CD8-positive, alpha-beta memory T cell (primary cell): Measurements from ENCODE around the gene ZNF680. TPM values are rescaled to one million over a fixed set of nuclear protein-coding genes. Genes with fewer than 3 reads are reported as not detected.
"Not testable (repeated sequence)": the region's sequence is repeated elsewhere in the genome, so short reads cannot be mapped to it uniquely, and the experiment has no call there.

Source experiments
- CTCF ChIA-PET: fragments of 350-600 bp; sonication (Branson Sonifier 250); formaldehyde crosslinking; loops from one replicate; lab custom pipeline; 2021; ENCODE audit warnings: antibody characterized with exemption; lab: Charles Lee
- POLR2A ChIA-PET: fragments of 350-600 bp; sonication (Branson Sonifier 250); formaldehyde crosslinking; loops from one replicate; lab custom pipeline; 2021; ENCODE audit warnings: antibody characterized with exemption; lab: Charles Lee
- DNase-seq, 5 donors: peaks; one replicate each; pipeline versions ENCODE4 v3.0.0 to v3.0.0-alpha.2; 2020 to 2022; ENCODE audit warnings: mixed read lengths in 1 of 5
- H3K27ac ChIP-seq: one replicate; pipeline ENCODE4 v1.7.0; 2013; ENCODE audit warnings: low read depth, mild to moderate bottlenecking, low read length, moderate library complexity
- H3K27me3 ChIP-seq: 2 replicates; pipeline ENCODE4 v1.7.0; 2013; ENCODE audit warnings: low read length, mild to moderate bottlenecking; ENCODE audit not compliant: insufficient read depth, poor library complexity, severe bottlenecking
- H3K36me3 ChIP-seq: 2 replicates; pipeline ENCODE4 v1.7.0; 2013; ENCODE audit warnings: mild to moderate bottlenecking, low read length, moderate library complexity; ENCODE audit not compliant: insufficient read depth
- H3K4me1 ChIP-seq: 2 replicates; pipeline ENCODE4 v1.7.0; 2013; ENCODE audit warnings: mild to moderate bottlenecking, low read length, moderate library complexity; ENCODE audit not compliant: insufficient read depth
- H3K4me3 ChIP-seq: 2 replicates; pipeline ENCODE4 v1.7.0; 2013; ENCODE audit warnings: mild to moderate bottlenecking, low read length
- H3K9me3 ChIP-seq: 2 replicates; pipeline ENCODE4 v1.7.0; 2013; ENCODE audit warnings: mild to moderate bottlenecking, low read length
- H3K27ac Mint-ChIP-seq, 8 donors: one replicate each; pipeline ENCODE4 v1.8.0; 2020 to 2021; ENCODE audit warnings: mixed read lengths in 8 of 8, mild to moderate bottlenecking in 6 of 8, inconsistent platforms in 3 of 8, moderate library complexity in 3 of 8
- H3K27me3 Mint-ChIP-seq, 2 donors: one replicate each; pipeline ENCODE4 v1.8.0; 2020 to 2021; ENCODE audit warnings: mixed read lengths in 2 of 2, mild to moderate bottlenecking in 1 of 2, moderate library complexity in 1 of 2
- H3K36me3 Mint-ChIP-seq, 3 donors: one replicate each; pipeline ENCODE4 v1.8.0; 2020 to 2021; ENCODE audit warnings: mixed read lengths in 3 of 3, inconsistent platforms in 1 of 3, mild to moderate bottlenecking in 1 of 3
- H3K4me1 Mint-ChIP-seq, 3 donors: one replicate each; pipeline ENCODE4 v1.8.0; 2020 to 2021; ENCODE audit warnings: mixed read lengths in 3 of 3, inconsistent platforms in 1 of 3, mild to moderate bottlenecking in 1 of 3
- H3K4me3 Mint-ChIP-seq, 7 donors: one replicate each; pipeline ENCODE4 v1.8.0; 2020 to 2021; ENCODE audit warnings: mixed read lengths in 7 of 7, mild to moderate bottlenecking in 6 of 7, moderate library complexity in 4 of 7, inconsistent platforms in 2 of 7
- H3K9me3 Mint-ChIP-seq, 5 donors: one replicate each; pipeline ENCODE4 v1.8.0; 2020 to 2022; ENCODE audit warnings: mixed read lengths in 5 of 5, mild to moderate bottlenecking in 3 of 5, moderate library complexity in 2 of 5, inconsistent platforms in 1 of 5
- polyA plus RNA-seq: library from polyadenylated mRNA; unstranded; fragments of 300-500 nt; fragmentation: Illumina TruSeq; gene quantifications from one replicate; pipeline ENCODE4 v1.2.3, GENCODE V29; 2021
- total RNA-seq, 2 experiments: library from RNA; stranded (reverse); gene quantifications; one replicate each; pipeline ENCODE4 v1.2.3, GENCODE V29; 2021

ZNF680 gene
- total and polyA plus RNA-seq, 3 experiments from 2014 or later, result 9.2 to 11.1 (median 9.4) TPM

DNA sequence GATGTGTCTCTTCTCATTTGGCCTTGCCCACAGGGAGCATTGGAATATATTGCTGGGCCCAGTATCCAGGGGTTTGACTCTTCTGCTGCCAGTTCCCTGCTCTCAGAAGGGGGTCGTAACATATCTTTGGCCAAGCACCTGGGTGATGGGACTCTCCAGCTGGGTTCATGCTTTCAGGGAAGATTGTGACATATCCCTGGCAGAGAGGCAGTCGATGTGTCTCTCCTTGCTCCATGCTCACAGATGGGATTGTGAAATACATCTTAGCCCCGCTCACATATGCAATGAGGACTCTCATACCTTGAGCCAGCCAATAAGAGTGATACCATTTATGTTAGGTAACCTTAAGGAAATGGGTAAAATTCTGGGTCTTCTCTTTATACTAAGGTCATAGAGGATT is 39.2 kb upstream of the ZNF680 start:
- H3K4me1 Mint-ChIP-seq, result no peaks in the 10 kb centered on the region
- ChIA-PET CTCF (no interaction called here), POLR2A (no interaction called here)
- DNase-seq, result no peak
- H3K4me3 Mint-ChIP-seq, result no peak overlapping the region
- H3K27ac ChIP-seq, result no peak overlapping the region
- no peaks in the 10 kb centered on the region for H3K27me3 ChIP-seq
- no peaks in the 10 kb centered on the region for H3K27me3 Mint-ChIP-seq
- H3K36me3 Mint-ChIP-seq, result no peaks in the 10 kb centered on the region
- H3K9me3 ChIP-seq, result no peaks in the 10 kb centered on the region
- no peaks in the 10 kb centered on the region for H3K4me1 ChIP-seq
- H3K36me3 ChIP-seq, result no peaks in the 10 kb centered on the region
- H3K4me3 ChIP-seq, result no peak overlapping the region
- no peak overlapping the region for H3K27ac Mint-ChIP-seq
- H3K9me3 Mint-ChIP-seq, result no peaks in the 10 kb centered on the region

DNA sequence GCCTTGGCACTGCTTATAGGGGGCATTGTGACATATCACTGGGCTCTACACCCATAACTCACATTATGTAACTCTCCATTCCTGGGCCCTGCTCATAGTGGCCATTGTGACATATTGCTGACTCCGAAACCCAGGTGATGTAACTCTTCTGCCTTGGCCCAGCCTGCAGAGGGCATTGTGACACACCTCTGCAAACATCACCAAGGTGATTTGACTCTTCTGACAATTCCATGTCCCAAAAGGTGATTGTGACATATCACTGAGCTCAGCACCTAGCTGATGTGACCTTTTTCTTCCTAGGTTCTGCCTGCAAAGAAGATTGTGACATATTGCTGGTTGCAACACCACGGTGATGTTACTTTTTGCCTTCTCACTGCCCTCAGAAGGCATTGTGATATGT is 36.5 kb upstream of the ZNF680 start:
- no peaks in the 10 kb centered on the region for H3K36me3 Mint-ChIP-seq
- no peaks in the 10 kb centered on the region for H3K9me3 Mint-ChIP-seq
- POLR2A ChIA-PET, result no interaction called here
- H3K4me3 Mint-ChIP-seq, result no peak overlapping the region
- DNase-seq, result no peak
- no peak overlapping the region for H3K4me3 ChIP-seq
- no peaks in the 10 kb centered on the region for H3K9me3 ChIP-seq
- no peaks in the 10 kb centered on the region for H3K4me1 ChIP-seq
- CTCF ChIA-PET, result no interaction called here
- H3K27ac Mint-ChIP-seq, result no peak overlapping the region
- no peaks in the 10 kb centered on the region for H3K27me3 Mint-ChIP-seq
- no peaks in the 10 kb centered on the region for H3K36me3 ChIP-seq
- no peaks in the 10 kb centered on the region for H3K27me3 ChIP-seq
- H3K4me1 Mint-ChIP-seq, result no peaks in the 10 kb centered on the region
- H3K27ac ChIP-seq, result no peak overlapping the region

DNA sequence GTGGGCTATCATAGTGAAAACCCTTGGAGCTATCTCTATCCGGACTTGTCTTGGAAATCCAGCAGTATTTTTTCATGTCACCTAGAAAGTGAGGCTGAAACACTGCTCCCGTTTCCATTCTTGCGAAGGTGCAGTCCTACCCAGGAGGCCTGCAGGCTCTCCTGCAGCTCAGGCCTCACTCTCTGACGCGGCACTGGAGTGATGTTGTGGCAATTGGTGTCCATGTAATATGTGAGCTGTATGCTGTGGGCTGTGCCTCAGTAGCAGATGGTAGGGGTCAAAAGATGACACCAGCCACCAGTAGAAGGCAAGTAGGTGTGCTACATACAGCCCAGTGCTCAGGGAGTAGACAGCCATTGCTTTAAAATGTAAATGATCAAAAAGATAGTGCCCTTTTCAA is 28.1 kb upstream of the ZNF680 start:
- CTCF ChIA-PET, result no interaction called here

DNA sequence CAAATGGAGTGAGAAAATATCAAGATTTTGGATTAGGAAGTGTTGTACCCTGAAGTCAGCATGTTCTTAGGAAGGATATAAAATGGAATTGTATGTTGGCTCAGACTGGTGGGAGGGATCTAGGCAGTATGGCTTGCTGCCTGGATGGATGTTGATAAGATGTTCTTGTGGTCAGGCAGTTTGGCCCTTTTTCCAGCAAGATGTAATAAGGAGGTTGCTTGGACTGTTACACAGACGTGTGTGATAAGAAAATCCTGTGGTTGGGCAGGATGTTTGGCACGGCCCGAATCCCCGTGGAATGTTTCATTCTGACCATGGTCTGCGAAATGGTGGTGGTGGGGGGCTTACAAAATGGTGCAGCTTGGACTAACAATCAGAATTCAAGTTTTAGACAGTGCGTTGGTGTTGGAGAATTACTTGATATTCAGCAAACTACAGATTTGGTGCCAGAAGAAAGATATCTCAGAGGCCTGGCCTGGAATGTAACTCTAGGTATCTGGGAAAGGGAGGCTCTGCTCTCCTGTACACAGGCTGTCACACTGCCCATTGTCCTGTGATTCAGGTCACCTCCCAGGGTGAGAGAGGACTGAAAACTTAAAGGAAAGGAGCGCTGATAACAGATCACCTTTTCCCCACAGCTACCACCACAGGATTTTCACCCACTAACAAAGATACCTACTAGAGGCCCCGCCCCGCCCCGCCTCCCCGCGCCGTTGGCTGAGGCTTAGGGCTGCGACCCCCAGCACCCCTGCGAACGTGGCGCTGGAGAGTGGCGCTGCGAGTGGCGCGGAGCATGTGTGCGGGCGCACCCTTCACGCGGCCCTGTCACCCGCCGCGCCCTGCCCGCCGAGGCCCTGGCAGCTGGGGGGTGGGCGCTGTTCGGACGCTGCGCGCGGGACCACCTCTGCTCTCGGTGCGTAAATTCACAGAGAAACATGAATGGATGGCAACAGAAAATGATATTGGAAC is 19.3 kb upstream of the ZNF680 start:
- Histone ChIP-seq H3K36me3 (no peaks in the 10 kb centered on the region), H3K4me1 (no peaks in the 10 kb centered on the region), H3K4me3 (no peak overlapping the region), H3K9me3 (no peaks in the 10 kb centered on the region), H3K27me3 (no peaks in the 10 kb centered on the region), H3K27ac (no peak overlapping the region)
- ChIA-PET POLR2A (interaction anchor here (0.7 kb wide), 1 partner anchor 16 kb away, joined by 4 read pairs; no protein-coding TSS in a partner anchor), CTCF (no interaction called here)
- no peak for DNase-seq
- peaks cover 0 to 3% (median 2%) of the 10 kb centered on the region in 5 donors for H3K9me3 Mint-ChIP-seq
- no peaks in the 10 kb centered on the region for H3K36me3 Mint-ChIP-seq
- H3K4me1 Mint-ChIP-seq, result no peaks in the 10 kb centered on the region
- H3K27me3 Mint-ChIP-seq, result peaks cover 0 to 1% of the 10 kb centered on the region in 2 donors
- H3K27ac Mint-ChIP-seq, result no peak overlapping the region
- no peak overlapping the region for H3K4me3 Mint-ChIP-seq

More for the DNA sequence above, 28.1 kb upstream of the ZNF680 start:
- no peaks in the 10 kb centered on the region for H3K36me3 ChIP-seq
- H3K9me3 ChIP-seq, result no peaks in the 10 kb centered on the region
- H3K27ac Mint-ChIP-seq, result peak overlapping the region in 1 of 8 donors; percentile 14
- no peaks in the 10 kb centered on the region for H3K4me1 Mint-ChIP-seq
- H3K4me3 ChIP-seq, result no peak overlapping the region
- peaks cover 0 to 8% (median 2%) of the 10 kb centered on the region in 5 donors for H3K9me3 Mint-ChIP-seq
- H3K27me3 Mint-ChIP-seq, result no peaks in the 10 kb centered on the region
- peaks cover 0 to 5% (median 0%) of the 10 kb centered on the region in 3 donors for H3K36me3 Mint-ChIP-seq
- no peaks in the 10 kb centered on the region for H3K4me1 ChIP-seq
- no peak for DNase-seq
- no peak overlapping the region for H3K27ac ChIP-seq
- no peaks in the 10 kb centered on the region for H3K27me3 ChIP-seq
- POLR2A ChIA-PET, result no interaction called here
- no peak overlapping the region for H3K4me3 Mint-ChIP-seq

DNA sequence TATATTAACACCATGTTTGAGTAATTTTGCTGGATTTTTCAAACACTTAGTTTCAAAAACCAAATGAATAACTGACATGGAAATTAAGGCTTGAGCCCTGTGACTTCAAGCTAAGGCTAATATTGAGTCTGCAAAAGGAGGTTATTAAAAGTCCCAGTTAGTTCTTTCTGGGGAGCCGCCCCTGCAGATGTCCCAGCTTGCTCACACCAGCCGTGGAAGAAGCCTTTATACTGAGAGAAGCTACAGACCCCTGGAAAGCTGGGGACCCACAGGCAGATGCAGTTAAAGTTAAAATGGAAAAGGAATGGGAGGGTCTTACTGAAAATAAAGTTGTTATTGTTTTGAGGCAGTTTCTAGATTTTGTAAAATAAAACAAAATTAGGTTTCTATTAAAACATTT is 18.5 kb upstream of the ZNF680 start:
- no peaks in the 10 kb centered on the region for H3K4me1 Mint-ChIP-seq
- no peaks in the 10 kb centered on the region for H3K4me1 ChIP-seq
- POLR2A ChIA-PET, result interaction anchor here (0.7 kb wide), 1 partner anchor 15 kb away, joined by 4 read pairs; no protein-coding TSS in a partner anchor
- H3K9me3 Mint-ChIP-seq, result peaks cover 0 to 2% (median 0%) of the 10 kb centered on the region in 5 donors
- DNase-seq, result no peak
- no peak overlapping the region for H3K4me3 ChIP-seq
- H3K27ac Mint-ChIP-seq, result no peak overlapping the region
- H3K27me3 ChIP-seq, result no peaks in the 10 kb centered on the region
- no peaks in the 10 kb centered on the region for H3K36me3 Mint-ChIP-seq
- no peak overlapping the region for H3K27ac ChIP-seq
- peaks cover 0 to 3% of the 10 kb centered on the region in 2 donors for H3K27me3 Mint-ChIP-seq
- H3K9me3 ChIP-seq, result no peaks in the 10 kb centered on the region
- H3K36me3 ChIP-seq, result no peaks in the 10 kb centered on the region
- CTCF ChIA-PET, result no interaction called here
- H3K4me3 Mint-ChIP-seq, result no peak overlapping the region

DNA sequence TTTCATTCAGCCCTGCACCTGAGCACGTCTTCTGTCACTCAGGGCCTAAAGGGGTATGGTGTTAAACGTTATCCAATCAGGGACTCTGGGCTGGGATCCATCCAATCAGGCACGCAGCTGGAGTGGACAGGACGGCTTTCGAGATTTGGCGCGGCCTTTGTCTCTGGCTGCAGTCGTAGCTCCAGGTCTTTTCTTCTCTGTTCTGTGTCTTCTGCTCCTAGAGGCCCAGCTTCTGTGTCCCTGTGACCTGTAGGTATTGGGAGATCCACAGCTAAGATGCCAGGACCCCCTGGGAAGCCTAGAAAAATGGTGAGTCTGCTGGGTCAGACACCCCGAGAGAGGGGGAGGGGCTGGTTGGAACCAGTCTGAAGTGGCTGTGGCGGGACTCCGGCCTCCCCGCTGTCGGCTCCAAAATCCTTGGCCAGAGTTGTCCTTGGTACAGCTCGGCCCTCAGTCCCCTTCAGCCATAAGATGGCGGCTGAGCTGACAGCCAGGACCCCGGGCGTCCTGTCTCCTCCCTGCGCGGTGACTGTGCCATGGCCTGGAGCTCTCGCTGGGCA is 11.7 kb upstream of the ZNF680 start:
- Mint-ChIP-seq H3K36me3 (peaks cover 0 to 1% (median 0%) of the 10 kb centered on the region in 3 donors), H3K27me3 (peaks cover 4 to 7% of the 10 kb centered on the region in 2 donors), H3K4me1 (peaks cover 5 to 6% (median 5%) of the 10 kb centered on the region in 3 donors), H3K27ac (no peak overlapping the region), H3K9me3 (no peaks in the 10 kb centered on the region), H3K4me3 (peak overlapping the region in 2 of 7 donors; percentile 10 to 65)
- Histone ChIP-seq H3K4me3 (no peak overlapping the region), H3K36me3 (no peaks in the 10 kb centered on the region), H3K4me1 (peaks cover 4% of the 10 kb centered on the region), H3K27me3 (no peaks in the 10 kb centered on the region), H3K9me3 (no peaks in the 10 kb centered on the region), H3K27ac (no peak overlapping the region)
- POLR2A ChIA-PET, result interaction anchor here (0.6 kb wide), 2 partner anchors 11 to 91 kb away, joined by 3 to 4 read pairs; no protein-coding TSS in a partner anchor
- no peak for DNase-seq
- CTCF ChIA-PET, result no interaction called here

DNA sequence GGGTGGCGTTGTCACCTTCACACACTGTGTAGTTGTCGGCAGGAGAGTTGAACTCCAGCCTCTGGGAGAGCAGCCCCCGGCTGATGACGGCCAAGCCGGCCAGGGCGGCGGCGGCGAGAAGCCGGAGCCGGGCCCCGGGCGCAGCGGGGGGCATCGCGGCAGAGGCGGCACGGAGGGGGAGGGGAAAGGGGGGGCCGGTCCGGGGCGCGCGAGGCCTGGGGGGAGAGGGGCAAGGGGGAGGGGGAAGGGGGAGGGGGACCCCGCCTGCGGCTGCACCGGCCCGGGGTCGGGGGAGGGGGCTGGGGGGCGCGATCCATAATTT is 7.4 kb upstream of the ZNF680 start:
- H3K27me3 ChIP-seq, H3K36me3 ChIP-seq, DNase-seq, H3K9me3 Mint-ChIP-seq, H3K4me1 ChIP-seq, H3K36me3 Mint-ChIP-seq, H3K9me3 ChIP-seq, H3K27me3 Mint-ChIP-seq, POLR2A ChIA-PET, H3K27ac ChIP-seq: not testable (repeated sequence)
- Mint-ChIP-seq H3K27ac (peak overlapping the region in 7 of 8 donors; percentile 31 to 95 (median 86)), H3K4me1 (peaks cover 8 to 15% (median 15%) of the 10 kb centered on the region in 3 donors), H3K4me3 (peak overlapping the region; percentile 81 to 96 (median 93))
- H3K4me3 ChIP-seq, result peak overlapping the region; percentile 58
- CTCF ChIA-PET, result interaction anchor here (1.1 kb wide), 1 partner anchor 10 kb away, joined by 3 read pairs; no protein-coding TSS in a partner anchor
